A172 (cell line): Measurements from ENCODE around the gene CHD3. TPM values are rescaled to one million over a fixed set of nuclear protein-coding genes. Genes with fewer than 3 reads are reported as not detected.
"Not testable (repeated sequence)": the region's sequence is repeated elsewhere in the genome, so short reads cannot be mapped to it uniquely, and the experiment has no call there.

Experiments used
- DNase-seq: peaks from one replicate; pipeline ENCODE4 v3.0.0-alpha.2; 2015; ENCODE audit warnings: low spot score
- total RNA-seq: library from RNA; depleted of rRNA; stranded (reverse); fragments of >200 nt; shearing (Covaris generic); gene quantifications from 2 replicates; pipeline ENCODE4 v1.2.3, GENCODE V29; 2014

Gene CHD3
- total RNA-seq, 1 experiment from 2014 or later, result 89.2 TPM

DNA sequence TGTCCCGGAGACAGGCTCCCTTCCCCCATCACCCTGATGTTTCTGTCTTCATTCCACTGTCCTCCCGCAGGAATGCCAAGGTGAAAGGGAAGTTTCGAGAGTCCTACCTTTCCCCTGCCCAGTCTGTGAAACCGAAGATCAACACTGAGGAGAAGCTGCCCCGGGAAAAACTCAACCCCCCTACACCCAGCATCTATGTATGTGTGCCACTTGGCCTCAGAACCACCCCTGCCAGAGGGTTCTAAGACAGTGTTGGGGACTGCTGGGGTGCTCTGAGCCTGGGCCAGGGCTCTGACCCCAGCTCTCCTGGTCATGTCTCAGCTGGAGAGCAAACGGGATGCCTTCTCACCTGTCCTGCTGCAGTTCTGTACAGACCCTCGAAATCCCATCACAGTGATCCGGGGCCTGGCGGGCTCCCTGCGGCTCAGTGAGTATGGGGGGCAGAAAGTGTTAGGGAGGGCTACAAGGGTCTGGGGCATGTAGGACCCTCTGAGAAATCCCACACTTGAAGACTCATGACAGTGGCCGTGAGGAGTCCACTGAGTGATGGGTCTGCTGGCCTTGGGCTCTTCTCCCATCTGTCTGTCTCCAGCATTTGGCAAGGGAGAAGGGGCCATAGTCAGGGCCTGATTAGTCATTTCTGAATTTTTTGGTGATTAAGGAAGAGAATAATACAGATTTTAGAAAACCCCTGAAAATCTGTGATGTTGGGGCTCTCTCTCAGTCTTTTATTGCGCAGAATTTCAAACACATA lies 38.7 kb upstream of the CHD3 start:
- DNase-seq, result no peak

DNA sequence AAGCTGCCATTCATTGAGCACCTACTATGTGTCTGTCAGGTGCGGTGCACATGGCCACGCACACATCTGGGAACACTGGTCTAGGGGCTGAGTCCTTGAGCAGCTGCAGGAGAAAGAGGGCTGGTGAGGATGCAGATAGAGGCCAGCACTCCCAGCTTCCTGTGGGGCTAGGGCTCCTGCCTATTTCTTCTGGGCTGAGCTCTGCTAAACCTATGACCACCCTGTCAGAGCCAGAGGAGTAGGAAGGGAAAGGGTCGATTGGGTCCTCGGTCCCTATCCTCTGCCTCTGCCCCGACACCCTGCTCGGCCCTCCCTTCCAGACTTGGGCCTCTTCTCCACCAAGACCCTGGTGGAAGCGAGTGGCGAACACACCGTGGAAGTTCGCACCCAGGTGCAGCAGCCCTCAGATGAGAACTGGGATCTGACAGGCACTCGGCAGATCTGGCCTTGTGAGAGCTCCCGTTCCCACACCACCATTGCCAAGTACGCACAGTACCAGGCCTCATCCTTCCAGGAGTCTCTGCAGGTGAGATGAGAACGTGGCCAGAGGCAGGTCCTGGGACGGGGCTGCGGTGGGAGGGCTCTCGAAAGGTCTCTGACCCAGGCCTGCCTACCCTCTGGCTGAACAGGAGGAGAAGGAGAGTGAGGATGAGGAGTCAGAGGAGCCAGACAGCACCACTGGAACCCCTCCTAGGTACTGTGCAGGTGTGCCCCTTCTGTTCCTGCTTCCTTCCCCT lies 37.7 kb upstream of the CHD3 start:
- DNase-seq, result no peak

DNA sequence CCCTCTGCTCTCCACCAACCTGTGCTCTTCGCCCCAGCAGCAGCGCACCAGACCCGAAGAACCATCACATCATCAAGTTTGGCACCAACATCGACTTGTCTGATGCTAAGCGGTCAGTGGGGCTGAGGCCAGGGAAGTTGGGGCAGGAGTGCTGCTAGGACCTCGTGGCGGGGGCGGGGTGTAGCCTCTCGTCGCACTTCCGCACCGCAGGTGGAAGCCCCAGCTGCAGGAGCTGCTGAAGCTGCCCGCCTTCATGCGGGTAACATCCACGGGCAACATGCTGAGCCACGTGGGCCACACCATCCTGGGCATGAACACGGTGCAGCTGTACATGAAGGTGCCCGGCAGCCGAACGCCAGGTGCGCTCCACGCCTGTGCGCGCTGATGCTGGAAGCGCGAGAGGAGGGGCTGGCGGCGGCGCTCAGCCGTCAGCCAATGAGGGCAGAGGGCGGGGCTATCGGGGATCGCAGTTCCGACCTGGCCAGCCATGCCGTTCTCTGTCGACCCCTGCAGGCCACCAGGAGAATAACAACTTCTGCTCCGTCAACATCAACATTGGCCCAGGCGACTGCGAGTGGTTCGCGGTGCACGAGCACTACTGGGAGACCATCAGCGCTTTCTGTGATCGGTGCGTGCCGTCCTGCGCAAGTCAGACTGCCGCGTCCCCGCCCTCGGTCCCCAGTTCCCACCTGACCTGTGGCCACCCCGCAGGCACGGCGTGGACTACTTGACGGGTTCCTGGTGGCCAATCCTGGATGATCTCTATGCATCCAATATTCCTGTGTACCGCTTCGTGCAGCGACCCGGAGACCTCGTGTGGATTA lies 36.9 kb upstream of the CHD3 start:
- DNase-seq, result peak; percentile 62

DNA sequence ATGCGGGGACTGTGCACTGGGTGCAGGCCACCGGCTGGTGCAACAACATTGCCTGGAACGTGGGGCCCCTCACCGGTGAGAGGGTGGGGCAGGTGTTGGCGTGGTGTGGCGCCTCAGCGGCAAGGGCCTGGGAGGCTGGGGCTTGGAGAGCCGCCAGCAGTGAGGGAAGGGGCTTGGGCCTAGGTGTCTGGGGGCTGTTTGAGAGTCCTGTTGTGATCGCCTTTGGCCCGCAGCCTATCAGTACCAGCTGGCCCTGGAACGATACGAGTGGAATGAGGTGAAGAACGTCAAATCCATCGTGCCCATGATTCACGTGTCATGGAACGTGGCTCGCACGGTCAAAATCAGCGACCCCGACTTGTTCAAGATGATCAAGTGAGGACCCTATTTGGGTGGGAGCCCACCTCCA lies 36.3 kb upstream of the CHD3 start:
- no peak for DNase-seq

DNA sequence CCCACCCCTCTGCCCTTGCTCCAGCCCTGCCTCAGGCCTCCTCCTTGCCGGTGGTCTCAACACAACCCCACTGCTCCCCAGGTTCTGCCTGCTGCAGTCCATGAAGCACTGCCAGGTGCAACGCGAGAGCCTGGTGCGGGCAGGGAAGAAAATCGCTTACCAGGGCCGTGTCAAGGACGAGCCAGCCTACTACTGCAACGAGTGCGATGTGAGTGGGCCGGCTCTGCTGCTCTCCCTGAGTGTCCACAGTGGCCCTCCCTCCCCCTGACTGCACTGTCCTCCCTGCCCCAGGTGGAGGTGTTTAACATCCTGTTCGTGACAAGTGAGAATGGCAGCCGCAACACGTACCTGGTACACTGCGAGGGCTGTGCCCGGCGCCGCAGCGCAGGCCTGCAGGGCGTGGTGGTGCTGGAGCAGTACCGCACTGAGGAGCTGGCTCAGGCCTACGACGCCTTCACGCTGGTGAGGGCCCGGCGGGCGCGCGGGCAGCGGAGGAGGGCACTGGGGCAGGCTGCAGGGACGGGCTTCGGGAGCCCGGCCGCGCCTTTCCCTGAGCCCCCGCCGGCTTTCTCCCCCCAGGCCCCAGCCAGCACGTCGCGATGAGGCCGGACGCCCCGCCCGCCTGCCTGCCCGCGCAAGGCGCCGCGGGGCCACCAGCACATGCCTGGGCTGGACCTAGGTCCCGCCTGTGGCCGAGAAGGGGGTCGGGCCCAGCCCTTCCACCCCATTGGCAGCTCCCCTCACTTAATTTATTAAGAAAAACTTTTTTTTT lies 35.5 kb upstream of the CHD3 start:
- DNase-seq, result no peak

DNA sequence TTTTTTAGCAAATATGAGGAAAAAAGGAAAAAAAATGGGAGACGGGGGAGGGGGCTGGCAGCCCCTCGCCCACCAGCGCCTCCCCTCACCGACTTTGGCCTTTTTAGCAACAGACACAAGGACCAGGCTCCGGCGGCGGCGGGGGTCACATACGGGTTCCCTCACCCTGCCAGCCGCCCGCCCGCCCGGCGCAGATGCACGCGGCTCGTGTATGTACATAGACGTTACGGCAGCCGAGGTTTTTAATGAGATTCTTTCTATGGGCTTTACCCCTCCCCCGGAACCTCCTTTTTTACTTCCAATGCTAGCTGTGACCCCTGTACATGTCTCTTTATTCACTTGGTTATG lies 34.9 kb upstream of the CHD3 start:
- no peak for DNase-seq

DNA sequence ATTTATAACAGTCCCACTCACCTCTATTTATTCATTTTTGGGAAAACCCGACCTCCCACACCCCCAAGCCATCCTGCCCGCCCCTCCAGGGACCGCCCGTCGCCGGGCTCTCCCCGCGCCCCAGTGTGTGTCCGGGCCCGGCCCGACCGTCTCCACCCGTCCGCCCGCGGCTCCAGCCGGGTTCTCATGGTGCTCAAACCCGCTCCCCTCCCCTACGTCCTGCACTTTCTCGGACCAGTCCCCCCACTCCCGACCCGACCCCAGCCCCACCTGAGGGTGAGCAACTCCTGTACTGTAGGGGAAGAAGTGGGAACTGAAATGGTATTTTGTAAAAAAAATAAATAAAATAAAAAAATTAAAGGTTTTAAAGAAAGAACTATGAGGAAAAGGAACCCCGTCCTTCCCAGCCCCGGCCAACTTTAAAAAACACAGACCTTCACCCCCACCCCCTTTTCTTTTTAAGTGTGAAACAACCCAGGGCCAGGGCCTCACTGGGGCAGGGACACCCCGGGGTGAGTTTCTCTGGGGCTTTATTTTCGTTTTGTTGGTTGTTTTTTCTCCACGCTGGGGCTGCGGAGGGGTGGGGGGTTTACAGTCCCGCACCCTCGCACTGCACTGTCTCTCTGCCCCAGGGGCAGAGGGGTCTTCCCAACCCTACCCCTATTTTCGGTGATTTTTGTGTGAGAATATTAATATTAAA lies 34.4 kb upstream of the CHD3 start:
- no peak for DNase-seq

DNA sequence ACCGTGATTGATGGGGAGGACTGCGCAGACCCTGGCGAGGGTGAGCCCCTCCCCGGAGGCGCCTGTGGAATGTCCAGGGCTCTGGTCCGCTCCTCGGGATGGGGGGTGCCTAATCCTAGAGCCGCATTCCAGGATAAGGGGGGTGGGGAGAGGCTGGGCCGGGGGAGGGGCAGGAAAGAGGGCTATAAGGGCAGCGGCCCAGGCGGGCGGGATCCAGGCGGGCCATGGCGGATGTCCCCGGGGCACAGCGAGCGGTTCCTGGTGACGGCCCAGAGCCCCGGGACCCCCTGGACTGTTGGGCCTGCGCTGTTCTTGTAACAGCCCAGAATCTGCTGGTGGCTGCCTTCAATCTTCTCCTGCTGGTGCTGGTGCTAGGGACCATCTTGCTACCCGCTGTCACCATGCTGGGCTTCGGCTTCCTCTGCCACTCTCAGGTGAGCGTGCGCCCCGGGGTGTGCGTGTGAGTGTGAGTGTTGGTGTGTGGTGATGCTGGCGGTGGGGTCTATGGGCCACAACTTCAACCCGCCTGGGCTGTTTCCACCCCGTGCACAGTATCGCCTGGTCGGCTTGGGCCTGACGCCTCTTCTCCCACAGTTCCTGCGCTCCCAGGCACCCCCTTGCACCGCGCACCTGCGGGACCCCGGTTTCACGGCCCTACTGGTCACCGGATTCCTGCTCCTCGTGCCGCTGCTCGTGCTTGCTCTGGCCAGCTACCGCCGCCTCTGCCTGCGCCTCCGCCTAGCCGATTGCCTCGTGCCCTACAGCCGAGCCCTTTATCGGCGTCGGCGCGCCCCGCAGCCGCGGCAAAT lies 33.5 kb upstream of the CHD3 start, which contains the start of gene TMEM88:
TMEM88 (plus strand) TSS at position 216 of the 809 bp plus-strand sequence; CDS start at position 225, 9 bp downstream.
- DNase-seq, result no peak

DNA sequence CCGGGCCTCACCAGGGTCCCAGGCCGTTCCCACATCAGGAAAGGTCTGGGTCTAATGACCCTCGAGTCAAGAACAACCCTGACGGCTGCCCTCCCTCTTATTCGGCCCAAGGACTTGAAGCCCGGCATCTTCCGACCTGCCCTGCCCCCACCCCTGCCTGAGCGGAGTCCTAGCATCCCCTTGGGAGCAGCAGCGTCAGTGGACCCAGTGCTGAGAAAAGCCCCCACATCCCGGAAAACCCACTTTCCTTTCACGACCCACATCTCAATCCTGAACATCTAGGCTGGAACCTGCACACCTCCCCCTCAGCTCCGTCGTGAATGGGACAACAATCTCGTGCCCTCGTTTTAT lies 33.0 kb upstream of the CHD3 start:
- DNase-seq, result no peak

DNA sequence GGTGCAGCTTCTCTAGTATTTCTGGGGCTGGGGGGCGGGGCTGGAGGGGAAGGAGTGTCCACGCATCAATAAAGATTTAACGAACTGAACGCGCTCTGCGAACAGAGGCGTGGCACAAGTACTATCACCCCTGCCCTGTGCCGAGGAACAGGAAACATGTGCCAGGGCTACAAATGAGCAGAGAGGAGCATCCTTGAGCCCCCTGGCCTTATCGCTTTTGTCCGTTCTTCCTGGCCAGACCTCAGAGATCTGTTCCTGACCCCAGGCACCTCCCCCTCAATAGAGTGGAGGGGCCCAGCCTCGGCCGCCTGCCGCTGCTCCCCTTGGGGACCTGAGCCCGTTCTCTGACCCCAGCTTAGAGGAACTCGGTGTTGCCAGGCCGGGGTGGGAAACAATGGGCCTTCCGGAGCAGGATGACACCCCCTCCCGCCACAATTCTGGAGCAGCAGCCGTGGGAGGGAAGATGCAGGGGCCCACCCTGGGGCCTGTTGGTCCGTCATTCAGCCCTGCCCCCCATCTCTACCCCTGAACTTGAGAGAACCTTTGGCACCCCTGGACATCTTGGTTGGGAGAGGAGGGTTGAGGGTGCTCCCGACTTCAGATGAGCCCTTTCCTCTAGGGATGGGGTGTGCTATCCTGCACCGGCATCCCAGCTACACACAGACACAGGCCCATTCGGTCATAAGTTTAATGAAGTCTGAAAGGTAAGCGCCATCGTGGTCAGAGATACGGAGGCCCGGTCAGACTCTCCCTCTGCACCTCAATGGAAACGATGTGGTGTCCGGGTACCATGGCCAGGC lies 32.4 kb upstream of the CHD3 start:
- DNase-seq, result no peak

DNA sequence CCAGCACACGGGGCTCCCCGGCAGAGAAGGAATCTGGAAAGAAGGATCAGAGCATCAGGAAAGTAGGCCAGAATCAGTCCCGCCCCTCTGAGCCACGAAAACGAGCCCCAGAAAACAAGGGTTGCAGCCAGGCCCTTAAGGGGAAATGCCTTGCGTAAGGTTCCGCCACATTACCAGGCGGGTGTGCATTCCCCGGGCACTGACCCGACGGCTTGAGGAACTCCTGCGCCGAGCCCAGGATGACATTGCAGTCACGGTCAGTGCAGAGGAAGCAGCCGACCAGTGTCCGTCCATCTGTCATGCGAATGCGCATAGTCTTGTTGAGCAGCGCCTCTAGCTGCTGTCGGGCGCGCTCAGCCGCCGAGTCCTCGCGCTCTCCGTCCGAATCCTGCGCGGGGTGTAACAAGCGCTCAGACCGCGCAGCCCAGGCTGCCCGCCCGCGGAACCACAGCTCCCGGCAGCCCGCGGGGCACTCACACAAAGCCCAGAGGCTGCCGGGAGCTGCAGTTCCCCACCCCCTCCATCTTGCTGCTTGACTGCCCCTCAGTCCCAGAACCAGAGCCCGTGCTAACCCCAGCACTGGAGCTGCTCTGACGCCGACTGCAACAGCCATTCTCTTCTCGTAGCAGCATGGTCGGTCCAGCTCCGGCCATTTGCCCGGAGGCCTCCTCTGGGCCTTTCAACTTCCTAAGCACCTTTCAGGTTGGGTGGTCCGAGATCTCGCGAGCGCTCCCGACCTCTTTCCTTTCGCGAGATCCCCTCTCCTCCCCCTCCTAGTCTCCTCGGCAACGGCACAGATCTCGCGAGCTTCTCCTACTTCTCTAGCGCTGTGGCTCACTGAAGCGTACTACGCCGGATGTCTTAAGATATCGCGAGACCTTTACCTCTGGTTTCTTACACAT lies 31.5 kb upstream of the CHD3 start, which contains the start of gene NAA38:
NAA38 (minus strand) TSS at position 749 of the 902 bp plus-strand sequence; CDS start at position 653, 96 bp downstream.
- DNase-seq, result peak; percentile 100

DNA sequence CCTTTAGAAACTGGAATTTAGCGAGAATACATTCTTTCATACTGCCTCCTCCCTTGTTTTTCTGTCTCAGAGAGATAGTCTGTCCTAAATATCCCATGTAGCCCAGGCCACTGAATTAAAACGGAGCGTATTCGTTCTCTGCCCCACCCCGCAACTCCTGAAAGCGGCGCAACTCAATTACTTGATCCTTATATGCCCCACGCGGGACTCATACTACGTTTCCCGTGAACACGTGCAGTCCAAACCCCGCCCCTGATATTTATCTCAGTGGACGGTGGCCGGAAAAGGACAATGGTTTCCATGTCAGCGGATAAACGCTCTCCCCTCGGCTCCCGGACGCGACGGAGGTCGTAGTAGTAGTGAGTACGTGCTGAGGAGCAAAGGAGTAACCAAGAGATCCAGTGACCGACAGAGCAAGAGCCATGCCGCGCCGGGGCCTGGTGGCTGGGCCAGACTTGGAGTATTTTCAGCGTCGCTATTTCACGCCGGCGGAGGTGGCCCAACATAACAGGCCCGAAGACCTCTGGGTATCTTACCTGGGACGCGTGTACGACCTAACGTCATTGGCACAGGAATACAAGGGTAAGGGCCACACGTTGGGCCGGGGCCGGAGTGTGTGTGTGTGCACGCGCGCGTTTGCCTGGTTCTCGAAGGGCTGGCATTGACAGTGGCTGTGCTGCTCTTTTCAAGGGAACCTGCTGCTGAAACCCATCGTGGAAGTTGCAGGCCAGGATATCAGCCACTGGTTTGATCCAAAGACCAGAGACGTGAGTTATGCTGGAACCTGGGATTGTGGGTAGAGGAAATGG lies 30.7 kb upstream of the CHD3 start, which contains the start of gene CYB5D1:
CYB5D1 (plus strand) TSS at position 291 of the 809 bp plus-strand sequence; CDS start at position 423, 132 bp downstream.
- DNase-seq, result no peak

DNA sequence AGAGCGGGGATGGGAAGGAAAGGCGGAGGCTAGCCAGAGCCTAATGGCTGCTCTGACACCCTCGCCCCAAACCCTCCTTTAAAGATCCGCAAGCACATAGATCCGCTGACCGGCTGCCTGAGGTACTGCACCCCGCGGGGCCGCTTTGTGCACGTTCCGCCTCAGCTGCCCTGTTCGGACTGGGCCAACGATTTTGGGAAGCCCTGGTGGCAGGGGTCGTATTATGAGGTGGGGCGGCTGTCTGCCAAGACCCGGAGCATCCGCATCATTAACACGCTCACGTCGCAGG lies 30.1 kb upstream of the CHD3 start:
- no peak for DNase-seq

DNA sequence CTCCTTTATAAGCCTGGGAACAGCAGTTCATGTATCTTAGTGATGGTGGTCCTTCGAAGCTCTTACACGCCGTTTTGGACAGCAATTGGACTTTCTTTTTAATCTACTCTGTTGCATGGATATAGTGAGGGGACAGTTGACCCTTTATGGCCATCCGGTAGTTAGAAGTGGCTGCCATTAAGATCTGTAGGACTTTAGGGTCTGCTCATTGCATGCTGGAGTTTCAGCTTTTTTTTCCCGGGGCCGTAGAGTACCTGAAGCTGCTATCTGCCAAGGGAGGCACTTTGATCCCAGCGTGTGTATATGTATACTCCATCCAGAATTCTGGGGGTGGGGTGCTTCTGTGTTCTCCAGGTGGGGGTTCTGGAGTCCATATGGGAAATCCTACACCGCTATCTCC lies 29.6 kb upstream of the CHD3 start:
- no peak for DNase-seq

DNA sequence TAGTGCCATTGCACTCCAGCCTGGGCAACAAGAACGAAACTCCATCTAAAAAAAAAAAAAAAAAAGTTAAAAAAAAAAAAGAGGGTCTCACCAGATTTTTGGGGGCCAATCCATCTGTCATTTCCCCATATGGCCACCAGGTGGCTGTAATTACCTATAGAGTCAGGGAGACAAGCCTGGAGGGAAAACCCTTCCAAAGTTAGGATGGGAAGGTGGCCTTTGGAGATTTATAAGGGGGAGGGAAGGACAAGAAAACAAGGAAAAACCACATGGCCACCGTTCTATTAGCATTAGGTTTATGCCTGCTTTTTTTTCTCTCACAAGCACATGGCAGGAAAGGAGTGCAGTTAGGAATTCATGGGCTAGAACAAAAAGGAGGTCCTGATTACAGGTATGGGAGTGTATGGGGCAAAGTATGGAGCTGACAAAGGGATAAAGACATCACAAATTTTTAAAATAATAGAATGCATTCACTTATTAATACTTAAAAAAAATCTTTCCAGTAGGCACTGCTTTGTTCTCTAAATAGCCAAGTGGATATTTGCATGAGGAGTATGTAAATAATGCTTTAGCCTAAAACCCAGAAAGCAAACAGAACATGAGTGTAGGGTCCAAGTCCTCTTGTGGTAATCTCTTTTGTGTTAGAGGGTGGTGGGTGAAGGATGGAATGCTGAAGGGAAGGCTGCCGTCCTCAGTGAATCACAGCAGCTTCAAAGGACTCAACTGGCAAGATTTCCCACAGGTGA lies 25.7 kb upstream of the CHD3 start:
- DNase-seq, result peak; percentile 36

DNA sequence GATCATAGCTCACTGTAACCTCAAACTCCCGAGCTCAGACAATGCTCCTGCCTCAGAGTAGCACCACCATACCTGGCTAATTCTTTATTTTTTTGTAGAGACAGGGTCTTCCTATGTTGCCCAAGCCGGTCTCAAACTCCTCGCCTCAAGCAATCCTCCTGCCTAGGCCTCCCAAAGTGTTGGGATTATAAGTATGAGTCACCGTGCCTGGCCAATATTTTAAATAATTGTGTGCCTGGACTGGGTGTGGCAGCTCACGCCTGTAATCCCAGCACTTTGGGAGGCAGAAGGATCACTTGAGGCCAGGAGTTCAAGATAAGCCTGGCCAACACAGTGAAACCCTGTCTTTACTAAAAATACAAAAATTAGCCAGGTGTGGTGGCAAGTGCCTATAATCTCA lies 24.2 kb upstream of the CHD3 start:
- not testable (repeated sequence) for DNase-seq
